ENCODE measurements around the gene DDX11. TPM values are rescaled to one million over a fixed set of nuclear protein-coding genes. Genes with fewer than 3 reads are reported as not detected.
A peak's percentile ranks its signal among the peaks of the same experiment; 100 is the strongest.

The DDX11 gene
- total RNA-seq, 1 donor: 15.9 TPM

GRCh38 chr12:31117203-31118011, 43.7 kb downstream of the DDX11 start:
- Histone ChIP-seq H4K20me1 (ENCODE audit: insufficient read depth, low read length) (no peaks in the 10 kb centered on the region), H3K36me3 (ENCODE audit: insufficient read depth, low read length) (no peaks in the 10 kb centered on the region), H3K4me3 (ENCODE audit: insufficient read depth, low read length) (peak overlapping the region; percentile 64), H3K27me3 (ENCODE audit: insufficient read depth, low read length) (peaks cover 37% of the 10 kb centered on the region), H3K79me2 (ENCODE audit: insufficient read depth, low read length) (no peaks in the 10 kb centered on the region), H2AFZ (ENCODE audit: low read length) (peak overlapping the region; percentile 59), H3K4me2 (ENCODE audit: insufficient read depth, low read length) (peak overlapping the region; percentile 87), H3K27ac (ENCODE audit: low read depth, low read length) (no peak overlapping the region), H3K4me1 (ENCODE audit: insufficient read depth, low read length) (no peaks in the 10 kb centered on the region), H3K9me3 (ENCODE audit: low read depth, low read length) (no peaks in the 10 kb centered on the region)
- DNase-seq (ENCODE audit: insufficient read length, low spot score, missing footprints): peak; percentile 86
- TF ChIP-seq CTCF (IDR thresholded peaks at IDR 0.05; ENCODE audit: extremely low read depth, low read depth, low read length): peak; percentile 53

GRCh38 chr12:31118347-31119191, 44.9 kb downstream of the DDX11 start:
- peak overlapping the region; percentile 48 for H3K4me2 ChIP-seq (ENCODE audit: insufficient read depth, low read length)
- no peaks in the 10 kb centered on the region for H3K4me1 ChIP-seq (ENCODE audit: insufficient read depth, low read length)
- H2AFZ ChIP-seq (ENCODE audit: low read length): no peak overlapping the region
- DNase-seq (ENCODE audit: insufficient read length, low spot score, missing footprints): peak; percentile 89
- no peaks in the 10 kb centered on the region for H3K9me3 ChIP-seq (ENCODE audit: low read depth, low read length)
- TF ChIP-seq CTCF (IDR thresholded peaks at IDR 0.05; ENCODE audit: extremely low read depth, low read depth, low read length): no peak
- no peak overlapping the region for H3K27ac ChIP-seq (ENCODE audit: low read depth, low read length)
- no peaks in the 10 kb centered on the region for H3K36me3 ChIP-seq (ENCODE audit: insufficient read depth, low read length)
- no peaks in the 10 kb centered on the region for H4K20me1 ChIP-seq (ENCODE audit: insufficient read depth, low read length)
- peaks cover 37% of the 10 kb centered on the region for H3K27me3 ChIP-seq (ENCODE audit: insufficient read depth, low read length)
- H3K4me3 ChIP-seq (ENCODE audit: insufficient read depth, low read length): no peak overlapping the region
- no peaks in the 10 kb centered on the region for H3K79me2 ChIP-seq (ENCODE audit: insufficient read depth, low read length)

- no peaks in the 10 kb centered on the region for H3K36me3 ChIP-seq (ENCODE audit: insufficient read depth, low read length)
- peak; percentile 85 for DNase-seq (ENCODE audit: insufficient read length, low spot score, missing footprints)
- H4K20me1 ChIP-seq (ENCODE audit: insufficient read depth, low read length): no peaks in the 10 kb centered on the region
- peaks cover 37% of the 10 kb centered on the region for H3K27me3 ChIP-seq (ENCODE audit: insufficient read depth, low read length)
- no peaks in the 10 kb centered on the region for H3K9me3 ChIP-seq (ENCODE audit: low read depth, low read length)
- H3K27ac ChIP-seq (ENCODE audit: low read depth, low read length): no peak overlapping the region
- no peak for TF ChIP-seq CTCF (IDR thresholded peaks at IDR 0.05; ENCODE audit: extremely low read depth, low read depth, low read length)
- H3K4me3 ChIP-seq (ENCODE audit: insufficient read depth, low read length): no peak overlapping the region
- H2AFZ ChIP-seq (ENCODE audit: low read length): no peak overlapping the region
- peak overlapping the region; percentile 48 for H3K4me2 ChIP-seq (ENCODE audit: insufficient read depth, low read length)
- H3K79me2 ChIP-seq (ENCODE audit: insufficient read depth, low read length): no peaks in the 10 kb centered on the region
- no peaks in the 10 kb centered on the region for H3K4me1 ChIP-seq (ENCODE audit: insufficient read depth, low read length)
These were observed 45.6 kb downstream of the DDX11 start for GRCh38 chr12:31119192-31119802.
